K562 treated with DMSO at 1 percent for 4 hours (cell line): ENCODE measurements around the gene ZBED6. TPM values are rescaled to one million over a fixed set of nuclear protein-coding genes. Genes with fewer than 3 reads are reported as not detected.

Experiments
- total RNA-seq: library from RNA; unstranded; fragments of 300-600 nt; gene quantifications from 2 replicates; pipeline ENCODE4 v1.2.3, GENCODE V29; 2022; ENCODE audit not compliant: insufficient read depth

Gene ZBED6, protein sequence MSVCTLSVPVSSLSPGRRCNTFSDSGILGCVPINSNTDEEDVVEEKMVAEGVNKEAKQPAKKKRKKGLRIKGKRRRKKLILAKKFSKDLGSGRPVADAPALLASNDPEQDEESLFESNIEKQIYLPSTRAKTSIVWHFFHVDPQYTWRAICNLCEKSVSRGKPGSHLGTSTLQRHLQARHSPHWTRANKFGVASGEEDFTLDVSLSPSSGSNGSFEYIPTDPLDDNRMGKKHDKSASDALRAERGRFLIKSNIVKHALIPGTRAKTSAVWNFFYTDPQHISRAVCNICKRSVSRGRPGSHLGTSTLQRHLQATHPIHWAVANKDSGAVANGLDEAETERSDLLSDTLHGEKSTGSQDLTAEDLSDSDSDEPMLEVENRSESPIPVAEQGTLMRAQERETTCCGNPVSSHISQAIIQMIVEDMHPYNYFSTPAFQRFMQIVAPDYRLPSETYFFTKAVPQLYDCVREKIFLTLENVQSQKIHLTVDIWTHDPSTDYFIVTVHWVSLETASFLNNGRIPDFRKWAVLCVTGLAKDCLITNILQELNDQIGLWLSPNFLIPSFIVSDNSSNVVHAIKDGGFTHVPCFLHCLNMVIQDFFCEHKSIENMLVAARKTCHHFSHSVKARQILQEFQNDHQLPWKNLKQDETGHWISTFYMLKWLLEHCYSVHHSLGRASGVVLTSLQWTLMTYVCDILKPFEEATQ (N-terminal part only)
- total RNA-seq = 1.2 and 3.7 TPM in 2 replicates

DNA sequence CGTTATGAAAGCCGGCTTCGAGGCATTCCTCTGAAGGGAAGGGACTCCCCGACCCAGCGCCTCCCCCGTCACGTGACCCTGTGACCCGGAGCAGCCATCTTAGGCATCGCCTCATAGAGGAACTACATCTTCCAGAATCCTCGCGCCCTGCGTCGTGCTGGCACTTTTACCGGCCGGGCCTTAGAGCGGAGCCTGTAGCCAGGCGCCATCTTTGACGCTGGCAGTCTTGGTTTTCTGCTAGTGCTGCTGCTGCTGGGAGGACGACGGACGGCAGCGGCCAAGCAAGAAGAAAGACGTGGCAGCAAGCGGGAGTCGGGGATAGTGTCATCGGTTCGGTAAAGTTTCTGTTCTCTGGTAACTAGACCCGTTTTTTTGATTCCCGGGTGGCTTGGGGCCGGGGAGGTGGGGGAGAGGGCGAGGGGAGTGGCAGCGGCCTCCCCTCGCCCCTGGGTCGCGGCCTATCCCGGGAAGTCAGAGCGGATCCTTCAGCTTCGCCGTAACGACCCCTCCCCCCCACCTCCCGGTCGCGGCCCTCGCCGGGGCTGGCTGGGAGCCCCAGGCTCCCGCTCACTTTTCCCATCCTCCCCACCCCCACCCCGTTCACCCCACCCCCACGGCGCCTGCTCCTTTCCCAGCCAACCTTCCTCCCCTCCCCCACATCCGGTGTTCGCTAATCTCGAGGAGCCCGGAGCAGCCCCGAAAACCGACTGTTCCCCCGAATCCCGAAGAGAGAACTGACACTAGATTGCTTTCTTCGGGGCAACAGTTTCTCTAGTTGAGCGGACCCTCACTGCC lies at the start of gene ZBED6, which contains the start of gene ZC3H11A:
ZBED6 (plus strand) TSS at position 183 of the 795 bp plus-strand sequence. CDS start 1,900 bp downstream, outside the sequence.
ZC3H11A (plus strand) TSS at position 183 of the 795 bp plus-strand sequence. CDS start 21,448 bp downstream, outside the sequence.

DNA sequence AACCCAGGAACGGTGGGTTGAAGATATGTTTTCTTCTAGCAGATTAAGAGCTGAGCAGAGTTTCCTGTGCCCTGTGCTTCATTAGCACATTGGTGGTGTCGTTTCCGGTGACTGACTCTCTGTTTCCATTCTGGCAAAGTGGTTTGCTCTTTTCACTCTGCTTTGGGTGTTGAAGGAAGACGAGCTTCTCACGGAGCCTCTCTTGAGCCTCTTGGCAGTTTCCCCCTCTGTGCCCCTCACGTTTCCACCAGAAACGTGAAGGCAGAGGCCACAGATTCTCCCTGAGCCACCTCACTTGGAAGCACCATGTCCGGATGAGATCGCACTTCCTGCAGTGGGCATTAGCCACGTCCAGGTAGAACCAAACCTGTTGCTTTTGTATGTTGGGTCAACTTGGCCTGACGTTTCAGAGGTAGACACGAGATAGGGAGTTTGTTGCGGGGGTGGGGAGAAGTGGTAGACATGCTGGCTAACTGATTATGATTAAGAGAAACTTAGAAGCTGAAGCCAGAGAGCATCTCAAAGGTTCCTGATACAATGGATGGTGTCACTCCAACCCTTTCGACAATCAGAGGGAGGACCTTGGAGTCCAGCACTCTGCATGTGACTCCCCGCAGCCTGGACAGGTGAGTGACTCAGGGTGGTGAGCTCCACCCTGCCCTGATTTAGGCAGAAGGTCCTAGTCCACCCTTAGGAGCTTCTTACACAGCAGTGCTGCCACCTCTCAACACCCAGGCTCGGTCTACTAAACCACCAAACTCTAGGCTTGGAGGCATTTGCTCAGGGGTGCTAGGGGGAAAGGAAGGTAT lies 30.2 kb upstream of the ZBED6 start, which contains the start of gene LAX1:
LAX1 (plus strand) TSS at position 155 of the 809 bp plus-strand sequence; CDS start at position 538, 383 bp downstream.

Other genes with a start within 250 kb of the ZBED6 start
- gene ATP2B4, start 168.8 kb upstream of the ZBED6 start, total RNA-seq = 12.7 and 14.8 TPM in 2 replicates
- not detected in 2 replicates for gene LAX1, start 30.4 kb upstream of the ZBED6 start, total RNA-seq
- 63.6 and 74.8 TPM in 2 replicates for gene ZC3H11A, start within 50 bp of the ZBED6 start, total RNA-seq
- gene SNRPE, start 66.0 kb downstream of the ZBED6 start, total RNA-seq = 92.7 and 138 TPM in 2 replicates